Psoas muscle (tissue), 8 donors: Measurements from ENCODE around the gene SBNO2. TPM values are rescaled to one million over a fixed set of nuclear protein-coding genes. Genes with fewer than 3 reads are reported as not detected.
"Not testable (repeated sequence)": the region's sequence is repeated elsewhere in the genome, so short reads cannot be mapped to it uniquely, and the experiment has no call there.

Experiments
- ATAC-seq, 4 donors: fragments of 200-7000 bp; cut with Tn5 transposase; one replicate each; pipeline ENCODE4 v1.9.1; 2020; ENCODE audit warnings: moderate library complexity in 3 of 4, mild to moderate bottlenecking in 2 of 4
- DNase-seq, 2 donors: peaks; one replicate each; pipeline ENCODE4 v3.0.0-alpha.2; 2020
- H3K27ac ChIP-seq: fragments of 200-600 bp; one replicate; pipeline ENCODE4 v1.8.0; 2022
- H3K27me3 ChIP-seq, 3 donors: fragments of 200-600 bp in 1 of 3; one replicate each; pipeline versions ENCODE4 v1.6.1 to v1.8.0; 2013 to 2022; ENCODE audit warnings: low read length in 2 of 3, mild to moderate bottlenecking in 2 of 3, moderate library complexity in 1 of 3; ENCODE audit not compliant: insufficient read depth in 3 of 3
- H3K36me3 ChIP-seq, 2 donors: fragments of 200-600 bp in 1 of 2; one replicate each; pipeline versions ENCODE4 v1.6.1 to v1.8.0; 2013 to 2022; ENCODE audit warnings: low read depth in 1 of 2, mild to moderate bottlenecking in 1 of 2, moderate library complexity in 1 of 2; ENCODE audit not compliant: insufficient read depth in 1 of 2
- H3K4me1 ChIP-seq: fragments of 200-600 bp; one replicate; pipeline ENCODE4 v1.8.0; 2022
- H3K4me3 ChIP-seq: fragments of 200-600 bp; one replicate; pipeline ENCODE4 v1.8.0; 2022; ENCODE audit warnings: mild to moderate bottlenecking
- H3K9me3 ChIP-seq: fragments of 200-600 bp; one replicate; pipeline ENCODE4 v1.8.0; 2022
- WGBS, 3 donors: extraction: QIAGEN DNeasy Blood & Tissue Kit; methylation state at CpG; one replicate each; pipeline versions ENCODE4 v1.1.6 to v1.1.7; 2013; 5-methylcytosine and 5-hydroxymethylcytosine counted together
- intact Hi-C, 2 donors: fragments of 100-400 bp; cut with DNase I; formaldehyde crosslinking; loops; one replicate each; pipeline versions ENCODE4 v1.11.0 to v1.14.2; 2022
- polyA plus RNA-seq, 3 donors: library from polyadenylated mRNA; stranded (reverse); fragments of 200-250 nt; gene quantifications; one replicate each; pipeline ENCODE4 v1.2.3, GENCODE V29; 2013
- total RNA-seq, 4 donors: library from RNA; stranded (reverse); fragmentation: NEBNext Ultra II Directional in 2 of 4; extraction: Animal tissue kit (Norgen Biotek cat#: 25700) in 2 of 4; gene quantifications; one replicate each; pipeline versions ENCODE4 v1.2.1 to v1.2.4, GENCODE V29; 2021 to 2023
- TF ChIP-seq, protein P1 (sequence below): fragments of 200-600 bp; IDR thresholded peaks from one replicate; pipeline ENCODE4 v1.8.0; 2022; ENCODE audit warnings: antibody characterized with exemption
- donor health status: healthy with polysubstance abuse.
- donor health status: DM: no; HTN: no; CAD: no; lungs with moderate emphysema.
- donor health status: Bipolar disorder and iron deficiency.
- donor health status: healthy.
- donor health status: DM: yes; HTN: yes; CAD: no.
- donor health status: DM: no; HTN: no; CAD: no.
- donor health status: DM: no; HTN: no; CAD: no.
- donor health status: DM: yes; HTN: yes; CAD: no.

SBNO2 gene
- total and polyA plus RNA-seq, 7 donors = 18.5 to 138 (median 47.2) TPM

DNA sequence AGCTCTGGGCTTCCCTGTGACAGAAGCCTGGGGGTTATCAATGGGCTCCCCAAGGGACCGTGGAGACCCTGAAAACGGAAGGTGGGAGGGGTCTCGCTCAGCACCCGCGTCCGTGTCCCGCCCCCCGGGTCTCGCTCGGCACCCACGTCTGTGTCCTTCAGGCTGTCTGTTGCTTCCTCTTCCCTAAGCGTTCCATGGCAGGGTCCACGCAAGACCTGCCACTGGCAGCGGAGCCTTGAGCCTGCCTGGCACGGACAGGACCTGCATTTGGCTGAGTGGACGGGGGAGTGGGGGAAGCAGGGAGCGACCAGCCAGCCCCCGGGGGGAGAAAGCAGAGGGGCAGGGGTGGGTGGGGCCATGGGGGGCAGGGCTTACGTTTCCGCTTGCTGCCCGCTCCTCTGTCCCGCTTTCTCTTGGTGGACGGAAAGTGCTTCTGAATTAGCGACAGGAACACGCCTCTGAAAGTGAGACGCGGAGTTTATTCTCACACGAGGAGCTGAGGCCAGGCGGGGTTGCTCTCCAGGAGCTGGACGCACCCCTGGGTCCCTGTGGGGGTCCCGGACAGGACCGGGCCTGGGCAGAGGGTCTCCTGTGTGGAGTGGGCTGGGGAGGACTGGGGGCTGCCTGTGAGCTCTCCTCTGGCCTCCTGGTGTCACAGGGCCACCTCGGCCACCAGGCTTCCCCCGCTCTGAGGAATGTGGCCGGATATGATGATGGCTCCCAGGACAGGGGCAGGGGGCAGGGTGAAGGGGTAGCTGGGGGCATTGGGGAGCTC is 58.2 kb downstream of the SBNO2 start:
- H3K27ac ChIP-seq = peak overlapping the region; percentile 16
- ATAC-seq (no peak), DNase-seq (no peak)
- peaks cover 6 to 91% of the 10 kb centered on the region in 2 donors for H3K36me3 ChIP-seq
- H3K4me3 ChIP-seq = no peak overlapping the region
- H3K27me3 ChIP-seq = no peaks in the 10 kb centered on the region
- 88 to 91% (median 90%) methylated on average over 33 to 35 of the region's 35 CpGs for WGBS, 3 donors
- TF ChIP-seq, protein P1, sequence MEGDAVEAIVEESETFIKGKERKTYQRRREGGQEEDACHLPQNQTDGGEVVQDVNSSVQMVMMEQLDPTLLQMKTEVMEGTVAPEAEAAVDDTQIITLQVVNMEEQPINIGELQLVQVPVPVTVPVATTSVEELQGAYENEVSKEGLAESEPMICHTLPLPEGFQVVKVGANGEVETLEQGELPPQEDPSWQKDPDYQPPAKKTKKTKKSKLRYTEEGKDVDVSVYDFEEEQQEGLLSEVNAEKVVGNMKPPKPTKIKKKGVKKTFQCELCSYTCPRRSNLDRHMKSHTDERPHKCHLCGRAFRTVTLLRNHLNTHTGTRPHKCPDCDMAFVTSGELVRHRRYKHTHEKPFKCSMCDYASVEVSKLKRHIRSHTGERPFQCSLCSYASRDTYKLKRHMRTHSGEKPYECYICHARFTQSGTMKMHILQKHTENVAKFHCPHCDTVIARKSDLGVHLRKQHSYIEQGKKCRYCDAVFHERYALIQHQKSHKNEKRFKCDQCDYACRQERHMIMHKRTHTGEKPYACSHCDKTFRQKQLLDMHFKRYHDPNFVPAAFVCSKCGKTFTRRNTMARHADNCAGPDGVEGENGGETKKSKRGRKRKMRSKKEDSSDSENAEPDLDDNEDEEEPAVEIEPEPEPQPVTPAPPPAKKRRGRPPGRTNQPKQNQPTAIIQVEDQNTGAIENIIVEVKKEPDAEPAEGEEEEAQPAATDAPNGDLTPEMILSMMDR = no peak
- H3K4me1 ChIP-seq = no peaks in the 10 kb centered on the region
- H3K9me3 ChIP-seq = no peaks in the 10 kb centered on the region
- intact Hi-C loops = no loop called here

DNA sequence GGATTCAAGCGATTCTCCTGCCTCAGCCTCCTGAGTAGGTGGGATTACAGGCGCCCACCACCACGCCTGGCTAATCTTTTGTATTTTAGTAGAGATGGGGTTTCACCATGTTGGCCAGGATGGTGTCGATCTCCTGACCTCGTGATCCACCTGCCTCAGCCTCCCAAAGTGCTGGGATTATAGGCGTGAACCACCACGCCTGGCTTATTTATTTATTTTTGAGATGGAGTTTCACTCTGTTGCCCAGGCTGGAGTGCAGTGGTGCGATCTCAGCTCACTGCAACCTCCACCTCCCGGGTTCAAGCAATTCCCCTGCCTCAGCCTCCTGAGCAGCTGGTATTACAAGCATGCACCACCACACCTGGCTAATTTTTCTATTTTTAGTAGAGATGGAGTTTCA is 59.3 kb downstream of the SBNO2 start:
- intact Hi-C loops = loop anchor here (5.0 kb wide), 2 partner anchors 78 to 128 kb away; partner anchors contain the start of gene ATP5F1D (in 1 of the 2)
- WGBS, 3 donors = 91 to 98% (median 95%) methylated on average over 9 of the region's 9 CpGs

DNA sequence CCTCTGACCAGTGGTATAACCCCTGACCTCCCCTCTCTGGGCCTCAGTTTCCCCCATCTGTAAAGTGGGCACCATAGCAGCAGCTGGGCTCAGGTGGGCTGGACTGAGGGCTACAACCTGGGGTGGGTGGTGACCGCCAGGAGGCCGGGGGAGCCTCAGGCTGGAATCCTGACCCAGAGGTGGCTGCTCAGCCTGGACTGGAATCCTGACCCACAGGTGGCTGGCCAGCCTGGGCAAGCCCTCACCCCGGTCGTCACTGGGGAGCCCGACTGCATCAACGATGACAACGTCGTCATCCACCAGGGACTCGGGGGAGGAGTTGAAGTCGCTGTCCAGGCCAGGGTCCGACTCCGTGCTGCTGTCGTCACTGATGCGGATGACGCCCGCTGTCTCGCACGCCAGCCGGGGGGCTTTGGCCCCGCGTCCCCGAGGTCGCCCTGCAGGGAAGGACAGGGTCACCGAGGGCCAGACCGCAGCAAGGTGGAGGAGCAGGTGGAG is 60.0 kb downstream of the SBNO2 start:
- TF ChIP-seq, protein P1 = no peak
- Histone ChIP-seq H3K27ac (peak overlapping the region; percentile 80), H3K4me1 (no peaks in the 10 kb centered on the region), H3K9me3 (no peaks in the 10 kb centered on the region), H3K27me3 (no peaks in the 10 kb centered on the region), H3K4me3 (peak overlapping the region; percentile 33), H3K36me3 (peaks cover 8 to 87% of the 10 kb centered on the region in 2 donors)
- intact Hi-C loops = loop anchor here (5.0 kb wide), 2 partner anchors 78 to 128 kb away; partner anchors contain the start of gene ATP5F1D (in 1 of the 2)
- 85 to 90% (median 88%) methylated on average over 23 to 25 of the region's 25 CpGs for WGBS, 3 donors
- ATAC-seq = peak in 2 of 4 donors; percentile 0 to 2
- DNase-seq = no peak

More for the DNA sequence above, 59.3 kb downstream of the SBNO2 start:
- DNase-seq, H3K27me3 ChIP-seq, H3K4me3 ChIP-seq, H3K27ac ChIP-seq, ATAC-seq, H3K4me1 ChIP-seq, H3K9me3 ChIP-seq: not testable (repeated sequence)
- H3K36me3 ChIP-seq = peaks cover 6 to 88% of the 10 kb centered on the region in 2 donors

DNA sequence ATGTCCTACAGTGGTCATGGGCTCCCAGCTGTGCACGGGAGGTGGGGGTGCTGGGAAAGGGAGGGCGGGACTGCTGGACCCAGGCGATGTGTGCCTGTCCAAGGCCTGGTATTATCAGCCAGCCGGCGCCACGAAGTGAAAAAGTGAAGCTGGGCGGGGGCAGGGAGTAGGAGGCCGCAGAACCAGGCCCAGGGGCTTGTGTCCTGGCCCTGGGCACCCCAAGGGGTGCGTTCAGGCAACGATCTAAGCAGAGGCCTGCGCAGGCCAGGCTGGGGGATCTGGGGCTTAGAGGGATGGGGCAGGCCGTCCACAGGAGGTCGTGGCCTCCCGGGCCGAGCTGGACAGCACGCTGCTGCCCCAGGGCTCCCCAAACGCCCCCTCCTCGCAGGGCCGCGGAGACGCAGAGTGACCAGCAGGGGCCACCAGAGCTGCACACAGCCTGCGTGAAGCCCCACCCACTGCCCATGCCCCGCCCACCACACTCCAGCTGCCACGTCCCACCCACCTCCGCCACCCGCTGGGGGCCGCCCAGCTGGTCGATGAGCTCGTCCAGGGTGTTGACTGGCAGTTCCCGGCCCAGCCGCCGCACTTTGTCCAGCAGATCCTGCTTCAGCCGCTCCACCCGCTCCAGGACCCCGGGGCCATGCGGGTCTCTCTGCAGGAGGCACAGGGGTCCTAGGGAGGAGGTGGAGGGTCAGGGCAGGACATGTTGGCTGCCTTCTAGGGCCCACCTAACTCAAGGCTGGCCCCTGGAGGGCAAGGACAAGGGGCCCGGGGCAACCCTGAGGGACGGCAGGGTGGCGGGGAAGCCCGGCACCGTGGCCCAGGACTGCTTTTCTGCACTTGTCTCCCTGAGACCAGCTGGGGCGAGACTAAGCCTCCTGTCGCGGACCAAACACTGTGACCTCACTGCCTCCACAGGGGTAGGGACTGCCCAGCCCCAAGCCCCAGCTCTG is 60.8 kb downstream of the SBNO2 start:
- H3K36me3 ChIP-seq = peaks cover 12 to 87% of the 10 kb centered on the region in 2 donors
- intact Hi-C loops = loop anchor here (5.0 kb wide), 2 partner anchors 79 to 129 kb away; partner anchors contain the start of gene ATP5F1D (in 1 of the 2)
- no peaks in the 10 kb centered on the region for H3K4me1 ChIP-seq
- peak; percentile 86 to 94 (median 90) for ATAC-seq
- peak overlapping the region; percentile 33 for H3K4me3 ChIP-seq
- TF ChIP-seq, protein P1 = peak; percentile 93
- no peaks in the 10 kb centered on the region for H3K27me3 ChIP-seq
- H3K9me3 ChIP-seq = no peaks in the 10 kb centered on the region
- 19 to 31% (median 22%) methylated on average over 31 to 44 of the region's 44 CpGs for WGBS, 3 donors
- H3K27ac ChIP-seq = peak overlapping the region; percentile 80
- DNase-seq = peak; percentile 97 to 99
